DOHH2 (cell line): ENCODE results near the gene ODC1.

ENCODE experiments used
- EZH2phosphoT487 ChIP-seq: fragments of 200-600 bp; sonication (generic); IDR thresholded peaks from 2 replicates; pipeline ENCODE4 v1.6.1; 2017; ENCODE audit warnings: borderline replicate concordance, mild to moderate bottlenecking, antibody characterized with exemption, low read length, moderate library complexity, mixed read lengths
- TF ChIP-seq, protein P1 (sequence below): fragments of 200-600 bp; sonication (generic); IDR thresholded peaks from one replicate; pipeline ENCODE4 v1.5.1; 2014; ENCODE audit warnings: antibody characterized with exemption, mild to moderate bottlenecking, low read depth, low read length; ENCODE audit not compliant: poor library complexity, severe bottlenecking

DNA sequence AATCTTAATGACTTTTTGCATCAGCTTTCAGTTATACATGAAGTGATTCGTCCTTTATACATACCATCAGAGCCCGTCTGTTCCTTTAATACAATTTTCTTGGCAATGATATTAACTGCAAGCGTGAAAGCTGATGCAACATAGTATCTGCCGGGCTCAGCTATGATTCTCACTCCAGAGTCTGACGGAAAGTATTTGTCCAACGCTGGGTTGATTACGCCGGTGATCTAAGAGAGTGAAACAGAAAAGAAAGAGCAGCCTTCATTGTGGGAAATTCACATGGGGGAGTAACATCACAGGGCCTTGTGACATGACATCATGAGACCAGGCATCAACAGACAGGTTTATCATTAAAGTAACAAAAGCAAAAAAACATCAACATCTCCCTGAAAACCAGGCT is 6.2 kb downstream of the ODC1 start:
- TF ChIP-seq, protein P1, sequence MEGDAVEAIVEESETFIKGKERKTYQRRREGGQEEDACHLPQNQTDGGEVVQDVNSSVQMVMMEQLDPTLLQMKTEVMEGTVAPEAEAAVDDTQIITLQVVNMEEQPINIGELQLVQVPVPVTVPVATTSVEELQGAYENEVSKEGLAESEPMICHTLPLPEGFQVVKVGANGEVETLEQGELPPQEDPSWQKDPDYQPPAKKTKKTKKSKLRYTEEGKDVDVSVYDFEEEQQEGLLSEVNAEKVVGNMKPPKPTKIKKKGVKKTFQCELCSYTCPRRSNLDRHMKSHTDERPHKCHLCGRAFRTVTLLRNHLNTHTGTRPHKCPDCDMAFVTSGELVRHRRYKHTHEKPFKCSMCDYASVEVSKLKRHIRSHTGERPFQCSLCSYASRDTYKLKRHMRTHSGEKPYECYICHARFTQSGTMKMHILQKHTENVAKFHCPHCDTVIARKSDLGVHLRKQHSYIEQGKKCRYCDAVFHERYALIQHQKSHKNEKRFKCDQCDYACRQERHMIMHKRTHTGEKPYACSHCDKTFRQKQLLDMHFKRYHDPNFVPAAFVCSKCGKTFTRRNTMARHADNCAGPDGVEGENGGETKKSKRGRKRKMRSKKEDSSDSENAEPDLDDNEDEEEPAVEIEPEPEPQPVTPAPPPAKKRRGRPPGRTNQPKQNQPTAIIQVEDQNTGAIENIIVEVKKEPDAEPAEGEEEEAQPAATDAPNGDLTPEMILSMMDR = no peak
- no peak for TF ChIP-seq EZH2phosphoT487
